ENCODE measurements around the gene F2RL2. TPM values are rescaled to one million over a fixed set of nuclear protein-coding genes. Genes with fewer than 3 reads are reported as not detected.
A peak's percentile ranks its signal among the peaks of the same experiment; 100 is the strongest.

Gene F2RL2
- total RNA-seq, 6 experiments from 2014 or later = 0.09 to 2.1 (median 1.6) TPM; not detected in 1

DNA sequence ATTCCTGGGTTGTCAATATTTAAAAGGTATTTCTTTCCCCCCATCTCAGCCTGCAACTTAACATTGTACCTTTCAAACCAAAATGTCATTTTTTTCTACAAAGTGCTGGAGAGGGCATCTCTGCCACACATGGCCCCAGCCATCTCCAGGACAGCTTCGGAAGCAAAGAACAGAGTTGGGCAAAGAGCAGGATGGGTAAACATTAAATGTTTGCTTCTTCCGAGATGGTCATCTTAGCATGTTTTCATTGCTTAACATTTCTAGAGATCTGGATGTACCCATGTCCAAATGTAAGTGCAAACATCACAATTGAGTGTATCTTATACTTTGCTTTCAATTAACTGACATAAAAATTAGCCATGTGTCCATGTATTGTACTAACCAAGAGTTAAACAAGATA lies 14.3 kb upstream of the F2RL2 start:
- peak; percentile 60 to 81 (median 77) for ATAC-seq
- WGBS (ENCODE audit: insufficient coverage, low coverage, low lambda C conversion rate, missing lambda C conversion rate) = 21% methylated on average over 2 of the region's 2 CpGs
- intact Hi-C loops (cut with DNase I) = no loop called here

DNA sequence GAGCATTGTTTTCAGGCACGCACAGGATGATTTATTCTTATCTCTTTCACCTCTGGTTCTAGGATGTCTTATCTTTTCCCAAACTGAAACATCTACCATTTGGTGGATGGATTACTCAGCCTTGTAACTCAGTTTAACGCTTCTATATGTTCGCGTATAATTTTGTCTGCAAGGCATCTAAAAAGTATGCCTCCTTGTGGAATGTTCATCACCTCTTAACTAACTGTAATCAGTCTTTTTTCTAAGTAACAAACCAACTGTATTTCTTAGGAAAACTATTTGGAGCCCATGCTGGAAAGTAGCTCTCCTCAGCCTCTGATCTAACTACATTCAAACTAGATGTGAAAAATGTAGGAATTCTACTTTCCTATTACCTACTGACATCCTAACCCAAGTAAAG lies 11.5 kb upstream of the F2RL2 start:
- TF ChIP-seq, protein P1, sequence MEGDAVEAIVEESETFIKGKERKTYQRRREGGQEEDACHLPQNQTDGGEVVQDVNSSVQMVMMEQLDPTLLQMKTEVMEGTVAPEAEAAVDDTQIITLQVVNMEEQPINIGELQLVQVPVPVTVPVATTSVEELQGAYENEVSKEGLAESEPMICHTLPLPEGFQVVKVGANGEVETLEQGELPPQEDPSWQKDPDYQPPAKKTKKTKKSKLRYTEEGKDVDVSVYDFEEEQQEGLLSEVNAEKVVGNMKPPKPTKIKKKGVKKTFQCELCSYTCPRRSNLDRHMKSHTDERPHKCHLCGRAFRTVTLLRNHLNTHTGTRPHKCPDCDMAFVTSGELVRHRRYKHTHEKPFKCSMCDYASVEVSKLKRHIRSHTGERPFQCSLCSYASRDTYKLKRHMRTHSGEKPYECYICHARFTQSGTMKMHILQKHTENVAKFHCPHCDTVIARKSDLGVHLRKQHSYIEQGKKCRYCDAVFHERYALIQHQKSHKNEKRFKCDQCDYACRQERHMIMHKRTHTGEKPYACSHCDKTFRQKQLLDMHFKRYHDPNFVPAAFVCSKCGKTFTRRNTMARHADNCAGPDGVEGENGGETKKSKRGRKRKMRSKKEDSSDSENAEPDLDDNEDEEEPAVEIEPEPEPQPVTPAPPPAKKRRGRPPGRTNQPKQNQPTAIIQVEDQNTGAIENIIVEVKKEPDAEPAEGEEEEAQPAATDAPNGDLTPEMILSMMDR (IDR thresholded peaks at IDR 0.05) = no peak
- TF ChIP-seq POLR2A (IDR thresholded peaks at IDR 0.05) = no peak
- peaks cover 0 to 18% (median 6%) of the 10 kb centered on the region in 4 donors for H3K4me1 ChIP-seq
- DNase-seq = no peak
- peaks cover 0 to 6% (median 5%) of the 10 kb centered on the region in 4 donors for H3K36me3 ChIP-seq
- intact Hi-C loops (cut with DNase I) = no loop called here
- no peak for ATAC-seq
- no peaks in the 10 kb centered on the region for H3K9me3 ChIP-seq
- H3K27me3 ChIP-seq = no peaks in the 10 kb centered on the region
- WGBS (ENCODE audit: insufficient coverage, low coverage, low lambda C conversion rate, missing lambda C conversion rate) = 91% methylated on average over 4 of the region's 4 CpGs
- no peak overlapping the region for H3K4me3 ChIP-seq
- no peak overlapping the region for H3K27ac ChIP-seq

More for the DNA sequence above, 14.3 kb upstream of the F2RL2 start:
- Histone ChIP-seq H3K9me3 (no peaks in the 10 kb centered on the region), H3K4me1 (peaks cover 0 to 18% (median 6%) of the 10 kb centered on the region in 4 donors), H3K27me3 (no peaks in the 10 kb centered on the region), H3K27ac (no peak overlapping the region), H3K36me3 (peaks cover 3 to 15% (median 7%) of the 10 kb centered on the region in 4 donors), H3K4me3 (no peak overlapping the region)
- DNase-seq = no peak
- TF ChIP-seq POLR2A (IDR thresholded peaks at IDR 0.05) = no peak
- TF ChIP-seq, protein P1 (IDR thresholded peaks at IDR 0.05) = no peak

DNA sequence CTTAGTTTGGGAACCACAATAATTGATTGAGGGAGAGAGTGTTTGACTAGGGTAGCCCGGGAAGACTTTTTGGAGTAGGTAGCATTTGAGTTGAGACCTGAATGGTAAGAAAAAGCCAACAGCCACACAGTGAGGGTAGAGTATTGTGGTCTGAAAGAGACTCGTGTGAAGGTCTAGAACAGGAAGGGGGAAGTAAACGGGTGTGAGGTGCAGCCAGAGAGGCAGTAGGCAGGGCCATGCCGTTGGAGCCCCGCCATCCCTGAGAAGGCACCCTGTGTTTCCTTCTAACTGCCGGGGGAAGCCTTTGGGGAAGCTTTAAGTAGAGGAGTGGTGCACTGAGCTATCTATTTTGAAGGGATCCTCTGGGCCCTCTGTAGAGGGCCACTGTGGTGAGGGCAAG lies 3.5 kb upstream of the F2RL2 start:
- DNase-seq = no peak
- peak in 3 of 4 donors; percentile 18 to 49 (median 41) for ATAC-seq
- Histone ChIP-seq H3K27ac (no peak overlapping the region), H3K27me3 (no peaks in the 10 kb centered on the region), H3K4me1 (no peaks in the 10 kb centered on the region), H3K4me3 (no peak overlapping the region), H3K36me3 (peaks cover 0 to 9% (median 2%) of the 10 kb centered on the region in 4 donors), H3K9me3 (no peaks in the 10 kb centered on the region)
- TF ChIP-seq, protein P1 (IDR thresholded peaks at IDR 0.05) = no peak
- TF ChIP-seq POLR2A (IDR thresholded peaks at IDR 0.05) = no peak
- intact Hi-C loops (cut with DNase I) = no loop called here
- 41% methylated on average over 6 of the region's 6 CpGs for WGBS (ENCODE audit: insufficient coverage, low coverage, low lambda C conversion rate, missing lambda C conversion rate)

DNA sequence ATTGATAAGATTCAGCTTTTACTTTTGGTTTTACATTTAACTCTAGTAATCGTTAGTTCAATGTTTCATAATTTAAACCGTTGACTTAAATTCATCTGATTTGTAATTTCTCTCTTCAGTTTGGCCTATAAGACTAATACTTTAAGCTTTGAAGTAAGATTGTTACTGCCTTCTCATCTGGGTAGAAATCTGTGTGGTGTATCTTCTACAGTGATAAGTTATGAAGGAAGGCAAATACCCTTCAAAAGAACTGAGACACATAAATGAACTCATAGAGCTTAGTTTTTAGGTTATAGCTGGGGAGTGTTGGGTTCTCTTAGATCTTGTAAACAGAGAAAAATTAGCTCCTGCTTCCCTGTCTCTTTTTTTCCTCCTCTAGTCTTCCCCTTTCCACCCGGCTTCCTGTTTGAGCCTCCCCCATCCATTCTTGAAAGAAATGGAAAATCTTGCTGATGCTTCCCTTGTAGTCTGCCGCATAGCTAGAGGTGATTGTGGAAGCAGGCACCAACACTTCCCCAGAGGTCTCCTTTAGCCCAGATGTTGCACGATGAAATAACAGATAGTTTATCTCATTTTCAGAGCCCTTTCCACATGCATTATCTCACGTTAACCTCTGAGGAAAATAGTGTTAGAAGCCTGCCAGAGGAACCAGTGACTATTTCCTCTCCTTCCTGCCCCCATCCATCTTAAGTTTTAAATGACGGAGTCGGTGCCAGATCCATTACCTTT lies 2.0 kb upstream of the F2RL2 start:
- TF ChIP-seq, protein P1 (IDR thresholded peaks at IDR 0.05) = no peak
- no peak for TF ChIP-seq POLR2A (IDR thresholded peaks at IDR 0.05)
- no peak overlapping the region for H3K4me3 ChIP-seq
- ATAC-seq (peak; percentile 32 to 36 (median 36)), DNase-seq (no peak)
- no peaks in the 10 kb centered on the region for H3K4me1 ChIP-seq
- intact Hi-C loops (cut with DNase I) = no loop called here
- no peak overlapping the region for H3K27ac ChIP-seq
- H3K9me3 ChIP-seq = no peaks in the 10 kb centered on the region
- H3K36me3 ChIP-seq = peaks cover 0 to 9% (median 2%) of the 10 kb centered on the region in 4 donors
- 42% methylated on average over 8 of the region's 8 CpGs for WGBS (ENCODE audit: insufficient coverage, low coverage, low lambda C conversion rate, missing lambda C conversion rate)
- H3K27me3 ChIP-seq = no peaks in the 10 kb centered on the region
